H1 (cell line): ENCODE measurements around the gene SPRYD3. TPM values are rescaled to one million over a fixed set of nuclear protein-coding genes. Genes with fewer than 3 reads are reported as not detected.

Experiments used
- CTCF ChIA-PET: fragments of 300-600 bp; sonication (Branson Sonifier 250); formaldehyde crosslinking; loops from one replicate; lab custom pipeline; 2021; ENCODE audit not compliant: partially characterized antibody; lab: Charles Lee
- POLR2A ChIA-PET: fragments of 300-600 bp; sonication (Branson Sonifier 250); formaldehyde crosslinking; loops from one replicate; lab custom pipeline; 2021; ENCODE audit warnings: inconsistent platforms; ENCODE audit not compliant: partially characterized antibody; lab: Charles Lee
- DNase-seq, 2 experiments: peaks; one replicate each; pipeline versions ENCODE4 v3.0.0 to v3.0.0-alpha.2; 2010 to 2022; ENCODE audit warnings: low spot score in 2 of 2, low read depth in 1 of 2, mixed read lengths in 1 of 2
- FAIRE-seq: peaks from 2 replicates; lab custom pipeline; 2011; peaks lifted over from hg19 to GRCh38; lab: Jason Lieb, UNC
- H2AFZ ChIP-seq: 2 replicates; pipeline ENCODE4 v1.8.1; 2012; ENCODE audit warnings: low read length, inconsistent platforms
- H2AK5ac ChIP-seq: 2 replicates; pipeline ENCODE4 v1.6.1; 2013; ENCODE audit warnings: low read depth, low read length
- H2BK120ac ChIP-seq: replicated peaks from 2 replicates; pipeline ENCODE3; 2013; ENCODE audit warnings: low read depth, low read length, inconsistent platforms
- H2BK12ac ChIP-seq: 2 replicates; pipeline ENCODE4 v1.6.1; 2013; ENCODE audit warnings: low read depth, low read length
- H2BK15ac ChIP-seq: 2 replicates; pipeline ENCODE4 v1.6.1; 2013; ENCODE audit warnings: low read length
- H2BK20ac ChIP-seq: 2 replicates; pipeline ENCODE4 v1.6.1; 2013; ENCODE audit warnings: low read length
- H2BK5ac ChIP-seq: 2 replicates; pipeline ENCODE4 v1.6.1; 2013; ENCODE audit warnings: low read depth, low read length
- H3K14ac ChIP-seq: 2 replicates; pipeline ENCODE4 v1.6.1; 2013; ENCODE audit warnings: inconsistent platforms; ENCODE audit not compliant: insufficient read length
- H3K18ac ChIP-seq: 2 replicates; pipeline ENCODE4 v1.6.1; 2013; ENCODE audit warnings: low read length; ENCODE audit errors: extremely low read depth
- H3K23ac ChIP-seq: 2 replicates; pipeline ENCODE4 v1.6.1; 2013; ENCODE audit warnings: inconsistent platforms; ENCODE audit not compliant: insufficient read length
- H3K23me2 ChIP-seq: 2 replicates; pipeline ENCODE4 v1.6.1; 2013; ENCODE audit warnings: low read depth, low read length
- H3K27ac ChIP-seq: 2 replicates; pipeline ENCODE4 v1.6.1; 2011; ENCODE audit warnings: low read depth, low read length, inconsistent platforms
- H3K27me3 ChIP-seq, 4 experiments: replicated peaks in 1 of 4; 1 replicate in 1 of 4; 2 replicates in 3 of 4; pipeline versions ENCODE4 v1.6.1 to v1.8.1; 2011 to 2013; ENCODE audit warnings: low read length in 3 of 4, mild to moderate bottlenecking in 3 of 4, inconsistent platforms in 2 of 4, mixed read lengths in 2 of 4, moderate library complexity in 1 of 4; ENCODE audit not compliant: control insufficient read depth in 3 of 4, insufficient read depth in 3 of 4; ENCODE audit errors: extremely low read depth in 1 of 4
- H3K36me3 ChIP-seq, 4 experiments: 2 replicates each; pipeline versions ENCODE4 v1.6.1 to v1.8.1; 2011 to 2013; ENCODE audit warnings: mild to moderate bottlenecking in 4 of 4, low read length in 3 of 4, moderate library complexity in 2 of 4, control low read depth in 1 of 4, inconsistent platforms in 1 of 4; ENCODE audit not compliant: insufficient read depth in 4 of 4, control insufficient read depth in 2 of 4
- H3K4ac ChIP-seq: replicated peaks from 2 replicates; pipeline ENCODE3; 2013; ENCODE audit warnings: low read length, low read depth, mixed read lengths, inconsistent platforms; ENCODE audit not compliant: insufficient read length
- H3K4me1 ChIP-seq, 4 experiments: replicated peaks in 1 of 4; 1 replicate in 1 of 4; 2 replicates in 3 of 4; pipeline versions ENCODE4 v1.6.1 to v1.8.1; 2011 to 2013; ENCODE audit warnings: low read length in 3 of 4, inconsistent platforms in 2 of 4, mixed read lengths in 1 of 4; ENCODE audit not compliant: insufficient read depth in 4 of 4, control insufficient read depth in 3 of 4
- H3K4me2 ChIP-seq, 2 experiments: 2 replicates each; pipeline versions ENCODE4 v1.6.1 to v1.8.1; 2011 to 2013; ENCODE audit warnings: low read depth in 2 of 2, low read length in 2 of 2, control low read depth in 1 of 2, inconsistent platforms in 1 of 2, mild to moderate bottlenecking in 1 of 2; ENCODE audit not compliant: insufficient read depth in 1 of 2
- H3K4me3 ChIP-seq, 4 experiments: fragments of 200-600, 300-600 bp in 1 of 4; sonication (generic), shearing (Covaris generic), sonication (Bioruptor Twin) in 1 of 4; 2 replicates each; pipeline versions ENCODE4 v1.5.1 to v1.8.1; 2011 to 2016; ENCODE audit warnings: low read length in 4 of 4, low read depth in 3 of 4, control low read depth in 2 of 4, inconsistent platforms in 2 of 4, mild to moderate bottlenecking in 2 of 4, mixed read lengths in 1 of 4, moderate library complexity in 1 of 4; ENCODE audit not compliant: insufficient read depth in 2 of 4; ENCODE audit errors: extremely low read depth in 1 of 4
- H3K56ac ChIP-seq: replicated peaks from 2 replicates; pipeline ENCODE3; 2013; ENCODE audit warnings: low read depth, mild to moderate bottlenecking, mixed read lengths, low read length, inconsistent platforms; ENCODE audit not compliant: insufficient read length
- H3K79me1 ChIP-seq: 2 replicates; pipeline ENCODE4 v1.6.1; 2013; ENCODE audit warnings: low read depth, low read length, control low read depth
- H3K79me2 ChIP-seq, 2 experiments: 2 replicates each; pipeline versions ENCODE4 v1.6.1 to v1.8.1; 2012 to 2013; ENCODE audit warnings: low read length in 2 of 2, mild to moderate bottlenecking in 2 of 2, inconsistent platforms in 1 of 2; ENCODE audit not compliant: insufficient read depth in 2 of 2, control insufficient read depth in 1 of 2
- H3K9ac ChIP-seq, 4 experiments: replicated peaks in 1 of 4; 1 replicate in 1 of 4; 2 replicates in 3 of 4; pipeline versions ENCODE4 v1.6.1 to v1.8.1; 2011 to 2013; ENCODE audit warnings: low read depth in 3 of 4, low read length in 3 of 4, control low read depth in 2 of 4, mild to moderate bottlenecking in 2 of 4, moderate library complexity in 2 of 4, inconsistent platforms in 1 of 4; ENCODE audit errors: extremely low read depth in 1 of 4
- H3K9me3 ChIP-seq, 2 experiments: 2 replicates each; pipeline versions ENCODE4 v1.6.1 to v1.8.1; 2012 to 2013; ENCODE audit warnings: mild to moderate bottlenecking in 2 of 2, moderate library complexity in 2 of 2, control low read depth in 1 of 2, inconsistent platforms in 1 of 2, low read depth in 1 of 2, low read length in 1 of 2, mixed read lengths in 1 of 2; ENCODE audit not compliant: insufficient read depth in 2 of 2
- H4K20me1 ChIP-seq, 2 experiments: replicated peaks in 1 of 2; 2 replicates each; pipeline versions ENCODE3 to v1.8.1; 2011 to 2013; ENCODE audit warnings: inconsistent platforms in 2 of 2, low read length in 2 of 2, mild to moderate bottlenecking in 1 of 2; ENCODE audit not compliant: insufficient read depth in 2 of 2, control insufficient read depth in 1 of 2
- H4K5ac ChIP-seq: 2 replicates; pipeline ENCODE4 v1.6.1; 2013; ENCODE audit warnings: low read length, low read depth, mixed read lengths, inconsistent platforms; ENCODE audit not compliant: insufficient read length
- H4K8ac ChIP-seq: 2 replicates; pipeline ENCODE4 v1.8.0; 2013; ENCODE audit warnings: mild to moderate bottlenecking, moderate library complexity, low read length, inconsistent platforms; ENCODE audit not compliant: insufficient read depth; ENCODE audit errors: extremely low read depth
- H4K91ac ChIP-seq: replicated peaks from 2 replicates; pipeline ENCODE3; 2013; ENCODE audit warnings: low read length, mixed read lengths, inconsistent platforms; ENCODE audit not compliant: insufficient read length
- ASH2L ChIP-seq: fragments of 200-600, 300-600 bp; sonication (generic); IDR thresholded peaks from one replicate; pipeline ENCODE4 v1.7.1; 2017; ENCODE audit warnings: low read length
- CTBP2 ChIP-seq: IDR thresholded peaks from 2 replicates; pipeline ENCODE4 v1.7.0; 2011; ENCODE audit warnings: borderline replicate concordance, mild to moderate bottlenecking, moderate library complexity, mixed read lengths, low read length; ENCODE audit not compliant: insufficient read depth, insufficient read length
- MAX ChIP-seq: IDR thresholded peaks from 2 replicates; pipeline ENCODE4 v1.6.1; 2012; ENCODE audit warnings: inconsistent platforms
- RFX5 ChIP-seq: IDR thresholded peaks from 2 replicates; pipeline ENCODE4 v1.6.1; 2011; ENCODE audit warnings: low read depth, low read length, improper control_type of control experiment, borderline replicate concordance
- RNF2 ChIP-seq: fragments of 200-900, 300-1000 bp; sonication (generic); IDR thresholded peaks from 2 replicates; pipeline ENCODE4 v1.7.1; 2016; ENCODE audit warnings: borderline replicate concordance, low read depth, mild to moderate bottlenecking, antibody characterized with exemption, low read length; ENCODE audit not compliant: poor library complexity, severe bottlenecking; ENCODE audit errors: missing control alignments
- SAP30 ChIP-seq: fragments of 300-600 bp; sonication (generic); IDR thresholded peaks from 2 replicates; pipeline ENCODE4 v1.7.1; 2012; ENCODE audit warnings: low read length, moderate library complexity, mild to moderate bottlenecking, inconsistent platforms; ENCODE audit not compliant: insufficient read depth, insufficient replicate concordance
- TAF7 ChIP-seq: optimal IDR thresholded peaks from 2 replicates; pipeline ENCODE3; 2011; ENCODE audit warnings: low read depth, mild to moderate bottlenecking, inconsistent platforms, low read length, moderate library complexity, borderline replicate concordance
- TBP ChIP-seq: IDR thresholded peaks from 2 replicates; pipeline ENCODE4 v1.6.1; 2011; ENCODE audit warnings: low read depth, low read length, improper control_type of control experiment
- WGBS, 2 experiments: shearing (Covaris generic) in 1 of 2; methylation state at CpG; one replicate each; pipeline versions ENCODE4 v1.1.6 to v1.1.7; 2013 to 2015; ENCODE audit warnings: low lambda C conversion rate in 2 of 2, mixed read lengths in 2 of 2, inconsistent platforms in 1 of 2, low coverage in 1 of 2, missing lambda C conversion rate in 1 of 2; ENCODE audit not compliant: insufficient replicate concordance in 2 of 2, insufficient coverage in 1 of 2, insufficient read length in 1 of 2; ENCODE audit errors: extremely low coverage in 1 of 2, missing lambda C conversion rate in 1 of 2; 5-methylcytosine and 5-hydroxymethylcytosine counted together
- polyA plus RNA-seq, 7 experiments: library from polyadenylated mRNA; depleted of rRNA in 3 of 7; stranded (reverse) in 5 of 7; unstranded in 2 of 7; fragments of >200 nt in 5 of 7; fragments of 200-250 nt in 2 of 7; gene quantifications; 1 replicate in 5 of 7; 2 replicates in 1 of 7; 4 replicates in 1 of 7; pipeline versions ENCODE4 v1.2.1 to v1.2.3, GENCODE V29; 2011 to 2013; ENCODE audit warnings: missing spikeins in 2 of 7, mixed read lengths in 2 of 7
- total RNA-seq: library from RNA; stranded (reverse); fragmentation: NEBNext Ultra II Directional; extraction: Animal tissue kit (Norgen Biotek cat#: 25700); gene quantifications from 2 replicates; pipeline ENCODE4 v1.2.1, GENCODE V29; 2021
- TF ChIP-seq, protein P1 (sequence below), 3 experiments: IDR thresholded peaks; 1 replicate in 2 of 3; 2 replicates in 1 of 3; pipeline versions ENCODE4 v1.5.1 to v1.6.1; 2011; ENCODE audit warnings: low read length in 3 of 3, mild to moderate bottlenecking in 3 of 3, inconsistent platforms in 2 of 3, low read depth in 1 of 3, moderate library complexity in 1 of 3; ENCODE audit not compliant: insufficient read depth in 1 of 3; ENCODE audit errors: control extremely low read depth in 1 of 3

The SPRYD3 gene
- total and polyA plus RNA-seq, 2 of the 8 experiments (the other 6 are each of a cell fraction or from before 2014, with no cell fraction given) = 6.8 to 8.0 TPM

DNA sequence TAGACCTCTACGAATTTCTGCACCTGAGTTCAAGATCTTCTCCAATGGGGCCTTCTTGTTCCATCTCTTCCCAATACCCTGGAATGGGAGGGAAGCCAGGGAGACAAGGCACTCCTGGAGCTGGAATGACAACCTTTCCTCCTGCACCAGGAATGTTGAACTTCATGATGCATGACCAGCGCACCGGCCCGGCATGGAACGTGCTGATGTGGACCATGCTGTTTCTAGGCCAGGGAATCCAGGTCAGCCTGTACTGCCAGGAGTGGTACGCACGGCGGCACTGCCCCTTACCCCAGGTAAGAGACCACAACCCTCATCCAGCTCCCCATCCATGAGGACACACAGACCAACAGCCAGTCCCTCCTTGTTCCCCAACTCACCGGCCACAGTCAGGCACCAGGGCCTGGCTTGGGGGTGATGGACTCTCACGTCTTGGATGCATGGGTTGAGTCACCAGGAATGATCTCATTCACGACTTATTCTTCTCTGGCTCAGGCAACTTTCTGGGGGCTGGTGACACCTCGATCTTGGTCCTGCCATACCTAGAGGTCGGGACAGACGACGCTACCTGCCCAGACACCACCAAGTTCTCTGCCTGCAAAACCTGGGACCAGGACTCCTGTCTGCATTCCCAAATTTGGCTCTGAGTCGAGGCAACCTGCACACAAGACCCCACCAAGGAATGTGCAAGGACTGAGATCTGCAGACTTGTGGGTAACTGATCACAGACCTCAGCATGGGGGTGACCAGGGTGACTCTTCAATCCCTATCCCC lies 44.6 kb upstream of the SPRYD3 start:
- H3K18ac ChIP-seq = no peak overlapping the region
- H2AFZ ChIP-seq = no peak overlapping the region
- H4K91ac ChIP-seq = no peak overlapping the region
- no peak overlapping the region for H2BK15ac ChIP-seq
- H2BK5ac ChIP-seq = no peak overlapping the region
- 0 out of 2 replicates have a peak, but pooled peaks cover 3% of the 10 kb centered on the region for H3K23me2 ChIP-seq
- FAIRE-seq = no peak
- no peak overlapping the region for H3K27ac ChIP-seq
- CTCF ChIA-PET = no interaction called here
- no peak overlapping the region for H3K23ac ChIP-seq
- no peak overlapping the region for H3K56ac ChIP-seq
- no peak overlapping the region for H3K4ac ChIP-seq
- no peaks in the 10 kb centered on the region for H4K20me1 ChIP-seq
- peak in 1 of 2 experiments; percentile 28 for DNase-seq
- H4K8ac ChIP-seq = no peak overlapping the region
- H2BK20ac ChIP-seq = no peak overlapping the region
- H2AK5ac ChIP-seq = no peak overlapping the region
- no peak overlapping the region for H3K4me3 ChIP-seq
- no peaks in the 10 kb centered on the region for H3K9me3 ChIP-seq
- no peak overlapping the region for H3K14ac ChIP-seq
- H3K4me2 ChIP-seq = no peak overlapping the region
- H3K79me2 ChIP-seq = no peaks in the 10 kb centered on the region
- H2BK12ac ChIP-seq = no peak overlapping the region
- no peaks in the 10 kb centered on the region for H3K4me1 ChIP-seq
- no peaks in the 10 kb centered on the region for H3K36me3 ChIP-seq
- no peaks in the 10 kb centered on the region for H3K27me3 ChIP-seq
- POLR2A ChIA-PET = no interaction called here
- WGBS, 2 experiments = 92% methylated on average over 16 of the region's 16 CpGs; no CpG with 5 or more reads in 1 of the 2 experiments
- no peak overlapping the region for H4K5ac ChIP-seq
- no peaks in the 10 kb centered on the region for H3K79me1 ChIP-seq
- no peak overlapping the region for H3K9ac ChIP-seq
- no peak overlapping the region for H2BK120ac ChIP-seq
- TF ChIP-seq RNF2 = no peak
- TF ChIP-seq RFX5 = no peak
- no peak for TF ChIP-seq TBP
- TF ChIP-seq SAP30 = no peak
- TF ChIP-seq ASH2L = no peak
- no peak for TF ChIP-seq MAX
- TF ChIP-seq, protein P1, sequence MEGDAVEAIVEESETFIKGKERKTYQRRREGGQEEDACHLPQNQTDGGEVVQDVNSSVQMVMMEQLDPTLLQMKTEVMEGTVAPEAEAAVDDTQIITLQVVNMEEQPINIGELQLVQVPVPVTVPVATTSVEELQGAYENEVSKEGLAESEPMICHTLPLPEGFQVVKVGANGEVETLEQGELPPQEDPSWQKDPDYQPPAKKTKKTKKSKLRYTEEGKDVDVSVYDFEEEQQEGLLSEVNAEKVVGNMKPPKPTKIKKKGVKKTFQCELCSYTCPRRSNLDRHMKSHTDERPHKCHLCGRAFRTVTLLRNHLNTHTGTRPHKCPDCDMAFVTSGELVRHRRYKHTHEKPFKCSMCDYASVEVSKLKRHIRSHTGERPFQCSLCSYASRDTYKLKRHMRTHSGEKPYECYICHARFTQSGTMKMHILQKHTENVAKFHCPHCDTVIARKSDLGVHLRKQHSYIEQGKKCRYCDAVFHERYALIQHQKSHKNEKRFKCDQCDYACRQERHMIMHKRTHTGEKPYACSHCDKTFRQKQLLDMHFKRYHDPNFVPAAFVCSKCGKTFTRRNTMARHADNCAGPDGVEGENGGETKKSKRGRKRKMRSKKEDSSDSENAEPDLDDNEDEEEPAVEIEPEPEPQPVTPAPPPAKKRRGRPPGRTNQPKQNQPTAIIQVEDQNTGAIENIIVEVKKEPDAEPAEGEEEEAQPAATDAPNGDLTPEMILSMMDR (IDR thresholded peaks at IDR 0.05; ENCODE audit: control extremely low read depth in 1 of 3, insufficient read depth in 1 of 3, low read depth in 1 of 3, low read length in 3 of 3) = no peak
- no peak for TF ChIP-seq TAF7
- TF ChIP-seq CTBP2 = no peak
